NCI-H187 (cell line): ENCODE measurements around the gene OTOR.
A peak's percentile ranks its signal among the peaks of the same experiment; 100 is the strongest.

Source experiments
- DNase-seq, 2 experiments: peaks; one replicate each; lab custom pipeline; 2025; lab: John Stamatoyannopoulos, UW

The OTOR gene

GRCh38 chr20:16748308-16748900 lies at the start of gene OTOR:
TSS of gene OTOR (plus strand) at chr20:16748358. CDS start at chr20:16748402, 44 bp downstream.
- DNase-seq, result no peak

- DNase-seq, result no peak
Measured at GRCh38 chr20:16699293-16699692, 48.9 kb upstream of the OTOR start.

- DNase-seq, result no peak
Measured at GRCh38 chr20:16701296-16701695, 46.9 kb upstream of the OTOR start.

GRCh38 chr20:16703570-16703969 lies 44.6 kb upstream of the OTOR start:
- DNase-seq, result no peak

- DNase-seq, result no peak
Measured at GRCh38 chr20:16707674-16708073, 40.5 kb upstream of the OTOR start.

- no peak for DNase-seq
Measured at GRCh38 chr20:16708602-16709001, 39.6 kb upstream of the OTOR start.

- DNase-seq, result no peak
Measured at GRCh38 chr20:16709017-16709416, 39.1 kb upstream of the OTOR start.

GRCh38 chr20:16710781-16711180 lies 37.4 kb upstream of the OTOR start:
- DNase-seq, result no peak

GRCh38 chr20:16711661-16712258 lies 36.4 kb upstream of the OTOR start:
- DNase-seq, result no peak

- no peak for DNase-seq
Measured at GRCh38 chr20:16712511-16712947, 35.6 kb upstream of the OTOR start.

GRCh38 chr20:16713066-16713465 lies 35.1 kb upstream of the OTOR start:
- DNase-seq, result no peak

- DNase-seq, result no peak
Measured at GRCh38 chr20:16714242-16714641, 33.9 kb upstream of the OTOR start.

- DNase-seq, result no peak
Measured at GRCh38 chr20:16714751-16715150, 33.4 kb upstream of the OTOR start.

GRCh38 chr20:16719421-16719820 lies 28.7 kb upstream of the OTOR start:
- DNase-seq, result no peak

- DNase-seq, result no peak
Measured at GRCh38 chr20:16729080-16729479, 19.1 kb upstream of the OTOR start.

- DNase-seq, result peak; percentile 45 to 73
Measured at GRCh38 chr20:16729565-16730460, 18.3 kb upstream of the OTOR start, which contains the start of gene SNRPB2. TSS of gene SNRPB2 (plus strand) at chr20:16730026. CDS start at chr20:16731703, 1,677 bp downstream.

GRCh38 chr20:16732506-16733152 lies 15.5 kb upstream of the OTOR start:
- no peak for DNase-seq

GRCh38 chr20:16740365-16741072 lies 7.6 kb upstream of the OTOR start:
- no peak for DNase-seq

GRCh38 chr20:16744178-16744807 lies 3.9 kb upstream of the OTOR start:
- no peak for DNase-seq

- no peak for DNase-seq
Measured at GRCh38 chr20:16745204-16745603, 3.0 kb upstream of the OTOR start.

- no peak for DNase-seq
Measured at GRCh38 chr20:16747291-16747811, 807 bp upstream of the OTOR start.
